NCI-H2029 treated with DMSO at 0.1 percent for 48 hours (cell line): ENCODE data around the gene KIRREL3.

Experiments
- DNase-seq: peaks from one replicate; lab custom pipeline; 2025; lab: John Stamatoyannopoulos, UW

Gene KIRREL3

GRCh38 chr11:126488591-126489370, 511.8 kb downstream of the KIRREL3 start:
- DNase-seq = no peak

GRCh38 chr11:126487711-126488110, 512.9 kb downstream of the KIRREL3 start:
- DNase-seq = no peak

- no peak for DNase-seq
Observed at GRCh38 chr11:126485986-126486635, 514.5 kb downstream of the KIRREL3 start.

- DNase-seq = no peak
Observed at GRCh38 chr11:126485021-126485792, 515.4 kb downstream of the KIRREL3 start.

GRCh38 chr11:126484266-126484665, 516.3 kb downstream of the KIRREL3 start:
- no peak for DNase-seq

- DNase-seq = no peak
Observed at GRCh38 chr11:126483621-126484195, 516.9 kb downstream of the KIRREL3 start.

- DNase-seq = no peak
Observed at GRCh38 chr11:126482586-126483108, 517.9 kb downstream of the KIRREL3 start.

GRCh38 chr11:126481303-126481680, 519.3 kb downstream of the KIRREL3 start:
- no peak for DNase-seq

- peak; percentile 85 for DNase-seq
Observed at GRCh38 chr11:126480410-126481302, 519.9 kb downstream of the KIRREL3 start.

GRCh38 chr11:126480015-126480409, 520.6 kb downstream of the KIRREL3 start:
- DNase-seq = no peak

- no peak for DNase-seq
Observed at GRCh38 chr11:126479178-126479930, 521.2 kb downstream of the KIRREL3 start.

- DNase-seq = no peak
Observed at GRCh38 chr11:126478466-126478865, 522.1 kb downstream of the KIRREL3 start.

GRCh38 chr11:126477535-126478305, 522.9 kb downstream of the KIRREL3 start:
- DNase-seq = peak; percentile 75

GRCh38 chr11:126476977-126477376, 523.6 kb downstream of the KIRREL3 start:
- DNase-seq = no peak

- no peak for DNase-seq
Observed at GRCh38 chr11:126476266-126476924, 524.2 kb downstream of the KIRREL3 start.

GRCh38 chr11:126475014-126475991, 525.3 kb downstream of the KIRREL3 start:
- no peak for DNase-seq

- DNase-seq = no peak
Observed at GRCh38 chr11:126474220-126474619, 526.4 kb downstream of the KIRREL3 start.

- DNase-seq = no peak
Observed at GRCh38 chr11:126473269-126473668, 527.3 kb downstream of the KIRREL3 start.
